HG02623 (cell line): ENCODE data around the gene ROR2.
"Not testable (repeated sequence)": the region's sequence is repeated elsewhere in the genome, so short reads cannot be mapped to it uniquely, and the experiment has no call there.

ENCODE experiments used
- ATAC-seq: cut with Tn5 transposase; IDR thresholded peaks from one replicate; pipeline ENCODE4 v1.9.1; 2021; ENCODE audit warnings: moderate library complexity; ENCODE audit not compliant: unreplicated experiment

ROR2 gene

DNA sequence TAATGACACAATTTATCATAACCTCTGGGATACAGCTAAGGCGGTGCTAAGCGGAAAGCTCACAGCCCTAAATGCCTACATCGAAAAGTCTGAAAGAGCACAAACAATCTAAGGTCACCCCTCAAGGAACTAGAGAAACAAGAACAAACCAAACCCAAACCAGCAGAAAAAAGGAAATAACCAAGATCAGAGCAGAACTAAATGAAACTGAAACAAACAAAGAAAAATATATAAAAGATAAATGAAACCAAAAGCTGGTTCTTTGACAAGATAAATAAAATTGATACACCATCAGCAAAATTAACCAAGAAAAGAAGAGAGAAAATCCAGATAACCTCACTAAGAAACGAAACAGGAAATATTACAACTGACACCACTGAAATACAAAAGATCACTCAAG lies 409.5 kb downstream of the ROR2 start:
- ATAC-seq = not testable (repeated sequence)

DNA sequence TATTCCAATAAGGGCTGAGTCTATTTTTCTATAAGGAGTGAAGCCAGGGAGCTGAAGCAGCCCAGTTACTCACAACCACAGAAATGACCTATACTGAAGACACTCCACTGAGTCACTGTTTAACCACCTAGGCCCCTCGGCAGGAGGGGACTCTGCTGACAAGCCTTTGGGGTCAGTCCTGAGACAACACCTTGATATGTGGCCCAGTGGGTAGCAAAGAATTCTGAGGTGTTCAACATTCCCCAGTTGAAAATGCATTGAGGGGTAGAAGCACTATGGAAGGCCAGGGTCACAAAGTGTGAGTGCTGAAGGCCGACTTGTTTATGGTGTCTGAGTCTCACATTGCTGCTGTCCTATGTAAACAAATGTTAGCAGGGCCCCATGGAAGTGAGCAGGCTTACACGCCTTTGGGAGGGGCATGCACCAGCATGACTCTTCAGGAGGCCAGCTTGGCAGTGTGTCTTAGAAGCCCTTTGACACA lies 413.8 kb downstream of the ROR2 start:
- ATAC-seq = no peak

DNA sequence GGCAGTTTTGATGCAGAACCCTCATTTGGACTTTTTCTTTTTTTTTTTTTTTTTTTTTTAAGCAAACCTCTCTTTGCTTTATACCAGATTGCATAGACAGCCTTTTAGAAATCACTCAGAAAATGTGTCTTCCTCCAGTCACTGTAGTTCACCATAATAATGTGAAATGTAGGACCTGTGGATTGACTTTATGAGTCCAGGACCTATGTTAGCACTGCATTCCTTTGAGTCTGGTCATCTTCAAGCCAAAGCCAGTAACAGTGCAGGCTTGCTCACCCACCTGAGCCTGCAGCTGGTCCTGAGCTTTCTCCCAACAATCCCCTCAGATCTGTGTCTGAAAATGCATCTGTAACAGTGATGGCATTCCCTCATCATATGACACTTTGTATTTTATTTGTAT lies 415.7 kb downstream of the ROR2 start:
- no peak for ATAC-seq

DNA sequence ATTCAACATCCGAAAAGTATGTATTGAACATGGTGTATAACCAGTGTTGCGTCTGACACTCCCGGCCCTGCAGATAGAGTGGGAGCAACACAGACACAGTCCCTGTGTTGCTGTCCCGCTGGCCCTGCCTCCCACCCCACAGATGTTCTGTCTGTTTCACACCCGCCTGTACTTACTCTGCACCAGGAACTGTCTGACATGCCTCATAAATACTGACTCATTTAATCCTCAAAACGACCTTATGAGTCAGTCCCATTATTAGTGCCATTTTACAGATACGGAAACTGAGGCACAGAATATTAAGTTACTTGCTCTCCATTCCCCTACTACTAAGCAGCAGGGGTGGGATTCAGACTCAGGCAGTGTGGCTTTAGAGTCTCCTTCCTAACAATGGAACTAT lies 416.6 kb downstream of the ROR2 start:
- no peak for ATAC-seq

GRCh38 chr9:91532325-91532724 lies 417.7 kb downstream of the ROR2 start:
- ATAC-seq = no peak

- ATAC-seq = no peak
Measured at GRCh38 chr9:91530829-91531228, 419.2 kb downstream of the ROR2 start.

DNA sequence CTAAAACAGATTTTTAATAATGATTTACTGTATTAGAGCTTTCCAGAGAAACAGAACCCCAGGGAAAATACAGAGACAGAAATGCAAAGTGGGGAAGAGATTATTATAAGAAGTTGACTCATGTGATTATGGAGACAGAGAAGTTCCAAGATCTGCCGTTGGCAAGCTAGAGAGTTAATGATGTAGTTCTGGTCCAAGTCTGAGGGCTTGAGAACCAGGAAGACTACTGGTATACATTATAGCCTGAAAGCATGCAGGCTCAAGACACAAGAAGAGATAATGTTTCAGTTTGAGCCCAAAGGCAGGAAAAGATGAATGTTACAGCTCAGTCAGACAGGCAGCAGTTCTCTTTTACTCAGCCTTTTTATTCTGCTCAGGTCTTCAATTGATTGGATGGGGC lies 427.5 kb downstream of the ROR2 start:
- no peak for ATAC-seq

DNA sequence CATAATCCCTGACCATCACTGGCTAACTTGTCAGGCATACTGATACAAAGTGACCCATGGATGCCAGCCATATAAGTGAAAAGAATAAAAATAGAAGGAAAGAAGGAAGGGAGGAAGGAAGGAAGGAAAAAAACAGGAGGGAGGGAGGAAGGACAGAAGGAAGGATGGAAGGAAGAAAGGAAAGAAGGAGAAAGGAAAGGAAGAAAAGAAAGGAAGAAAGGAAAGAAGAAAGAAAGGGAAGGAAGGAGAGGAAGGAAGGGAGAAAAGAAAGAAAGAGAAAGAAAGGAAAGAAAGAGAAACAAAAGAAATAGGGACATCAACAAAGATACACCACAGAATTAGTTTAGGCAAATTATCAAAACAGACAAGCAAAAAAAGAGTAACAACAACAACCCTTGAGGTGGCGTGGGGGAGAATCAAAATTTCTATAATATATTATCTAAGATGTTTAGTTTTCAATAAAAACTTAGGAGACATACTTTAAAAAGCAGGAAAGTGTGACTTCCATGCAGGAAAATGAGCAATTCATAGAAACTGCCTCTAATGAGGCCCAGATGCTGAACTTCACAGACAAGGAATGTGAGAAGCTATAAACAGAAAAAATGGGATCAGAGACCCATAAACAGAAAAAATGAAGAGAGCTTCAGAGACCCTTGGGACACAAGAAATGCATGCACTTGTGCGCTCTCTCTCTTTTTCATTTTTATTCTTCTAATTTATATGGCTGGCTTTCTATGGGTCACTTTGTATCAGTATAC lies 430.3 kb downstream of the ROR2 start:
- ATAC-seq = no peak

GRCh38 chr9:91518462-91518861 lies 431.6 kb downstream of the ROR2 start:
- no peak for ATAC-seq

DNA sequence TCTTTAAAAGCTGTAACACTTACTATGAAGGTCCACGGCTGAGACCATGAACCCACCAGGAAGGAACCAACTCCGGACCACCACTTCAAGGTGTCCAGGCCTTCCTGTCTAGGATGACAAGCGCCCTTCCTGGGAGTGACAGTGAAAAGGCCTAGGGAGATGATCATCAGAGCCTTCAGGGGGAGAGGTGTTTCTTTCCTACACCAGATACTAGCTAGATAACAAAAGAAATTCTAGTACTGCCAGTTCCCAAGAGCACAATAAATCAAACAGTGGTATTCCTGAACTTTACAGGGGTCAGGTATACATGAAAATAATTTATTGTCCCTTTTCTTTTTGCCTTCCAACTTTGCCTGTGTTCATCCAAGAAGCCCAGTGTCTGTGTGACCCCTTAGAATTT lies 432.2 kb downstream of the ROR2 start:
- no peak for ATAC-seq

- ATAC-seq = not testable (repeated sequence)
Measured at GRCh38 chr9:91517332-91517731, 432.7 kb downstream of the ROR2 start.

- no peak for ATAC-seq
Measured at GRCh38 chr9:91516777-91517176, 433.3 kb downstream of the ROR2 start.

- no peak for ATAC-seq
Measured at GRCh38 chr9:91516081-91516480, 433.9 kb downstream of the ROR2 start.

DNA sequence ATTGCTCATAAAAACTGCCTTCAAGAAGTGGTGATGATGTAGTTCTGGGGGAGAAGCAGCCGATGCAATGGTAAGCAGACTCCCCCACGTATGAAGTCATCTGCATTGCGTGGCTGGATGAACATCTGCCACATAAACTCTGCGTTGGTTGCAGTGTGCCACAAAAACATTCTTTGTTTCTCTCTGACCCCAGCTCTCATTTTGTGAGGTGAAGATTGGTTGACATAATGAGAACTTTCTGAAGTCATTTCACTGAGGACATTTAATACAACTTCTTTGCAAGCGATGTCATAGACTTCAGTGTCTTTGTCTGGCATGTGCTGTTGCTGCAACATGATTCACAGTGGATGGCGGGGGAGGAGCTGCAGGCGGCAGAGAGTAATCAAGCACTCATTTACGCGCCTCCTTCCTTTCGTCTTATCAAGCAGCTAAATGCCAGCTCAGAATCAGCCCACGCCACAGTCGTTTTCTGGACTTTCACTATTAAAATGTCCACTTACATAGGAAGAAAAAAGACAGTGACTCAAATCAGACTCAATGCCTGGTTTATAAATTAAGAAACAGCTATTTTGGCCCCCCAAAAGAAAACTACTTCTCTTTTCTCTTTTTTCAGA lies 434.8 kb downstream of the ROR2 start:
- no peak for ATAC-seq
